Parathyroid adenoma (tissue), 2 donors: ENCODE results near the gene SPINK14.

ENCODE experiments used
- H2AFZ ChIP-seq: fragments of 300-600 bp; sonication (generic); one replicate; pipeline ENCODE4 v1.7.0; 2017; ENCODE audit warnings: antibody characterized with exemption, mild to moderate bottlenecking
- H3K27ac ChIP-seq: fragments of 300-600 bp; sonication (generic); one replicate; pipeline ENCODE4 v1.7.0; 2017
- H3K27me3 ChIP-seq: fragments of 300-600 bp; sonication (generic); one replicate; pipeline ENCODE4 v1.7.0; 2017; ENCODE audit warnings: low read length; ENCODE audit not compliant: control insufficient read depth, insufficient read depth
- H3K36me3 ChIP-seq: fragments of 300-600 bp; sonication (generic); one replicate; pipeline ENCODE4 v1.7.0; 2017; ENCODE audit warnings: low read length; ENCODE audit not compliant: control insufficient read depth, insufficient read depth
- H3K4me1 ChIP-seq: fragments of 300-600 bp; sonication (generic); one replicate; pipeline ENCODE4 v1.7.0; 2017; ENCODE audit warnings: control low read depth
- H3K4me2 ChIP-seq: fragments of 300-600 bp; sonication (generic); one replicate; pipeline ENCODE4 v1.7.0; 2017; ENCODE audit warnings: low read length
- H3K4me3 ChIP-seq: fragments of 300-600 bp; sonication (generic); one replicate; pipeline ENCODE4 v1.7.0; 2017; ENCODE audit warnings: low read depth, low read length
- H3K79me2 ChIP-seq: fragments of 300-600 bp; sonication (generic); one replicate; pipeline ENCODE4 v1.7.0; 2017; ENCODE audit warnings: control low read depth
- H3K9ac ChIP-seq: fragments of 300-600 bp; sonication (generic); one replicate; pipeline ENCODE4 v1.7.0; 2017; ENCODE audit warnings: mild to moderate bottlenecking
- H3K9me3 ChIP-seq: fragments of 300-600 bp; sonication (generic); one replicate; pipeline ENCODE4 v1.7.0; 2017; ENCODE audit warnings: low read length; ENCODE audit not compliant: control insufficient read depth
- CTCF ChIP-seq: fragments of 300-600 bp; sonication (generic); IDR thresholded peaks from one replicate; pipeline ENCODE4 v1.7.0; 2017; ENCODE audit warnings: antibody characterized with exemption, mild to moderate bottlenecking
- donor health status: primary hyperparathyroidism.

Gene SPINK14

GRCh38 chr5:148151872-148152271, 16.5 kb upstream of the SPINK14 start:
- no peaks in the 10 kb centered on the region for H3K79me2 ChIP-seq
- H3K27me3 ChIP-seq = no peaks in the 10 kb centered on the region
- H3K9me3 ChIP-seq = no peaks in the 10 kb centered on the region
- no peaks in the 10 kb centered on the region for H3K36me3 ChIP-seq
- no peak for TF ChIP-seq CTCF
- H3K4me3 ChIP-seq = no peak overlapping the region
- H3K4me1 ChIP-seq = no peaks in the 10 kb centered on the region
- H2AFZ ChIP-seq = no peak overlapping the region
- H3K27ac ChIP-seq = no peak overlapping the region
- H3K4me2 ChIP-seq = no peak overlapping the region
- H3K9ac ChIP-seq = no peak overlapping the region

- no peak for TF ChIP-seq CTCF
- Histone ChIP-seq H3K9ac (no peak overlapping the region), H3K9me3 (no peaks in the 10 kb centered on the region), H3K4me2 (no peak overlapping the region), H3K36me3 (no peaks in the 10 kb centered on the region), H2AFZ (no peak overlapping the region), H3K79me2 (no peaks in the 10 kb centered on the region), H3K27me3 (no peaks in the 10 kb centered on the region), H3K4me3 (no peak overlapping the region), H3K27ac (no peak overlapping the region), H3K4me1 (no peaks in the 10 kb centered on the region)
Measured at GRCh38 chr5:148152781-148153180, 15.6 kb upstream of the SPINK14 start.

- Histone ChIP-seq H3K4me2 (no peak overlapping the region), H3K4me3 (no peak overlapping the region), H2AFZ (no peak overlapping the region), H3K36me3 (no peaks in the 10 kb centered on the region), H3K9ac (no peak overlapping the region), H3K27me3 (no peaks in the 10 kb centered on the region), H3K4me1 (no peaks in the 10 kb centered on the region), H3K27ac (no peak overlapping the region), H3K9me3 (no peaks in the 10 kb centered on the region), H3K79me2 (no peaks in the 10 kb centered on the region)
- TF ChIP-seq CTCF = no peak
Measured at GRCh38 chr5:148156609-148157008, 11.7 kb upstream of the SPINK14 start.

- Histone ChIP-seq H3K79me2 (no peaks in the 10 kb centered on the region), H3K36me3 (no peaks in the 10 kb centered on the region), H3K27me3 (no peaks in the 10 kb centered on the region), H3K4me1 (no peaks in the 10 kb centered on the region), H2AFZ (no peak overlapping the region), H3K27ac (no peak overlapping the region), H3K9ac (no peak overlapping the region), H3K4me3 (no peak overlapping the region), H3K9me3 (no peaks in the 10 kb centered on the region), H3K4me2 (no peak overlapping the region)
- TF ChIP-seq CTCF = no peak
Measured at GRCh38 chr5:148162038-148162437, 6.3 kb upstream of the SPINK14 start.

- Histone ChIP-seq H3K4me3 (no peak overlapping the region), H3K36me3 (no peaks in the 10 kb centered on the region), H3K27me3 (no peaks in the 10 kb centered on the region), H3K27ac (no peak overlapping the region), H3K79me2 (no peaks in the 10 kb centered on the region), H2AFZ (no peak overlapping the region), H3K4me1 (no peaks in the 10 kb centered on the region), H3K9me3 (no peaks in the 10 kb centered on the region), H3K9ac (no peak overlapping the region), H3K4me2 (no peak overlapping the region)
- TF ChIP-seq CTCF = no peak
Measured at GRCh38 chr5:148163345-148163744, 5.0 kb upstream of the SPINK14 start.
